Measurements from ENCODE around the gene GET3. TPM values are rescaled to one million over a fixed set of nuclear protein-coding genes. Genes with fewer than 3 reads are reported as not detected.

Gene GET3
- total RNA-seq, 1 donor from 2014 or later, result 107 TPM

GRCh38 chr19:12785431-12786031 lies 48.2 kb downstream of the GET3 start:
- DNase-seq (ENCODE audit: low read depth), result no peak
- FAIRE-seq, result no peak
- TF ChIP-seq, protein P1, sequence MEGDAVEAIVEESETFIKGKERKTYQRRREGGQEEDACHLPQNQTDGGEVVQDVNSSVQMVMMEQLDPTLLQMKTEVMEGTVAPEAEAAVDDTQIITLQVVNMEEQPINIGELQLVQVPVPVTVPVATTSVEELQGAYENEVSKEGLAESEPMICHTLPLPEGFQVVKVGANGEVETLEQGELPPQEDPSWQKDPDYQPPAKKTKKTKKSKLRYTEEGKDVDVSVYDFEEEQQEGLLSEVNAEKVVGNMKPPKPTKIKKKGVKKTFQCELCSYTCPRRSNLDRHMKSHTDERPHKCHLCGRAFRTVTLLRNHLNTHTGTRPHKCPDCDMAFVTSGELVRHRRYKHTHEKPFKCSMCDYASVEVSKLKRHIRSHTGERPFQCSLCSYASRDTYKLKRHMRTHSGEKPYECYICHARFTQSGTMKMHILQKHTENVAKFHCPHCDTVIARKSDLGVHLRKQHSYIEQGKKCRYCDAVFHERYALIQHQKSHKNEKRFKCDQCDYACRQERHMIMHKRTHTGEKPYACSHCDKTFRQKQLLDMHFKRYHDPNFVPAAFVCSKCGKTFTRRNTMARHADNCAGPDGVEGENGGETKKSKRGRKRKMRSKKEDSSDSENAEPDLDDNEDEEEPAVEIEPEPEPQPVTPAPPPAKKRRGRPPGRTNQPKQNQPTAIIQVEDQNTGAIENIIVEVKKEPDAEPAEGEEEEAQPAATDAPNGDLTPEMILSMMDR (IDR thresholded peaks at IDR 0.05; ENCODE audit: insufficient read depth, low read length, severe bottlenecking), result no peak
- Histone ChIP-seq H3K36me3 (ENCODE audit: control insufficient read depth, insufficient read depth, low read length) (no peaks in the 10 kb centered on the region), H3K27me3 (ENCODE audit: control insufficient read depth, insufficient read depth, low read length) (no peaks in the 10 kb centered on the region), H3K4me3 (ENCODE audit: low read depth, low read length) (no peak overlapping the region)

DNA sequence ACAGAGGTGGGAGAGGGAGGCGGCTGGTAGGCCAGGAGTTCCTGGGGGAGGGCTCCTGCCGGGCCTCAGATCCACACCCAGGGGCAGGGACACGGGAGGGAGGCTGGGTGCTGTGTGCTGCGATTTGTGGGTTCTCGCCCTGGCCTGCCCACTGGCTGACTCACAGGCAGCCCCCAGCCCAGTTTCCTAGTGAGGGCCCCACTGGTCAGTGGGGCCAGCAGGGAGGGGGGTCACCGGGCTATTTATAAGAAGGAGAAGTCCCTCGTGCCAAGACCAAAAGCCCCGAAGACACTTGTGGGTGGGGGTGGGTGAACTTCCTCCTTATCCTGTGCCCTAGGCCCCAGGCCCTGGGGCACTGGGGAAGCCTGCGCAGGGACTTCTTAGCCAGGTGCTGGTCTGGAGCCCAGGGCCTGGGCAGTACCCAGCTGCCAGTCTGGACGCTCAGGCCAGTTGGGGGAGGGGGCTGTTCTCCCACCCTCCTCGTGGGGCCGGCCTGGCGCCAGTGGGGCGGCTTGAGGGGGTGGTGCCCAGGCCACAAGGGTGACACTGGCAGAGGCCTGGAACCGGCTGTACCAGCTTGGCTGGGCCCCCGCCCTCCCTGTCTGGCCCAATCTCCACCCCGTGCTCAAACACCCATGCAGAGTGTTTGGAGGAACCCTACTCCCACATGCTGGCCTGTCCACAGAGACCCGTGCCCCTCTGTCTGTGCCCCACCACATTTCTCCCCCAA lies 49.0 kb downstream of the GET3 start:
- TF ChIP-seq, protein P1 (IDR thresholded peaks at IDR 0.05; ENCODE audit: insufficient read depth, low read length, severe bottlenecking), result no peak
- FAIRE-seq, result no peak

DNA sequence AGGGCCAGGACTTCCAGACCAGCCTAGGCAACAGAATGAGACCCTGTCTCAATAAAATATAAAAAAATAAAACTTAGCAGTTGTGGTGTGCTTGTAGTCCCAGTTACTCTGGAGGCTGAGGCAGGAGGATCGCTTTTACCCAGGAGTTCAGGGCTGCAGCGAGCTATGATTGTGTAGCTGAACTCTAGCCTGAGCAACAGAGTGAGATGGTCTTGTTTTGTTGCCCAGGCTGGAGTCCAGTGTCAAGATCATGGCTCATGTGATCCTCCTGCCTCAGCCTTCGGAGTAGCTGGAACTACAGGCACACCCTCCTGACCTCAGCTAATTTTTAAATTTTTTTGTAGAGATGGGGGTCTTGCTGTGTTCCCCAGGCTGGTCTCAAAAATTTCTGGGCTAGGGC lies 49.7 kb downstream of the GET3 start:
- TF ChIP-seq, protein P1 (IDR thresholded peaks at IDR 0.05; ENCODE audit: insufficient read depth, low read length, severe bottlenecking), result no peak
- FAIRE-seq (no peak), DNase-seq (ENCODE audit: low read depth) (no peak)
- Histone ChIP-seq H3K27me3 (ENCODE audit: control insufficient read depth, insufficient read depth, low read length) (no peaks in the 10 kb centered on the region), H3K36me3 (ENCODE audit: control insufficient read depth, insufficient read depth, low read length) (peaks cover 4% of the 10 kb centered on the region), H3K4me3 (ENCODE audit: low read depth, low read length) (no peak overlapping the region)

More for the DNA sequence above, 49.0 kb downstream of the GET3 start:
- Histone ChIP-seq H3K4me3 (ENCODE audit: low read depth, low read length) (no peak overlapping the region), H3K27me3 (ENCODE audit: control insufficient read depth, insufficient read depth, low read length) (no peaks in the 10 kb centered on the region), H3K36me3 (ENCODE audit: control insufficient read depth, insufficient read depth, low read length) (no peaks in the 10 kb centered on the region)
- no peak for DNase-seq (ENCODE audit: low read depth)

- Histone ChIP-seq H3K27me3 (ENCODE audit: control insufficient read depth, insufficient read depth, low read length) (no peaks in the 10 kb centered on the region), H3K4me3 (ENCODE audit: low read depth, low read length) (no peak overlapping the region), H3K36me3 (ENCODE audit: control insufficient read depth, insufficient read depth, low read length) (peaks cover 8% of the 10 kb centered on the region)
- TF ChIP-seq, protein P1 (IDR thresholded peaks at IDR 0.05; ENCODE audit: insufficient read depth, low read length, severe bottlenecking), result no peak
- DNase-seq (ENCODE audit: low read depth), result no peak
- FAIRE-seq, result no peak
Measured at GRCh38 chr19:12787458-12787857, 50.2 kb downstream of the GET3 start.

- TF ChIP-seq, protein P1 (IDR thresholded peaks at IDR 0.05; ENCODE audit: insufficient read depth, low read length, severe bottlenecking), result no peak
- FAIRE-seq (no peak), DNase-seq (ENCODE audit: low read depth) (no peak)
- Histone ChIP-seq H3K4me3 (ENCODE audit: low read depth, low read length) (no peak overlapping the region), H3K27me3 (ENCODE audit: control insufficient read depth, insufficient read depth, low read length) (no peaks in the 10 kb centered on the region), H3K36me3 (ENCODE audit: control insufficient read depth, insufficient read depth, low read length) (peaks cover 11% of the 10 kb centered on the region)
Measured at GRCh38 chr19:12788042-12788681, 50.9 kb downstream of the GET3 start.

Data from bronchial epithelial cell (primary cell).